Limb (tissue), 2 donors: ENCODE measurements around the gene TPP2.

Experiments used
- DNase-seq, 2 donors: peaks; one replicate each; pipeline ENCODE4 v3.0.0-alpha.2; 2016; ENCODE audit errors: extremely low spot score in 2 of 2

The TPP2 gene

GRCh38 chr13:102654756-102655155 is 58.0 kb downstream of the TPP2 start:
- DNase-seq = no peak

DNA sequence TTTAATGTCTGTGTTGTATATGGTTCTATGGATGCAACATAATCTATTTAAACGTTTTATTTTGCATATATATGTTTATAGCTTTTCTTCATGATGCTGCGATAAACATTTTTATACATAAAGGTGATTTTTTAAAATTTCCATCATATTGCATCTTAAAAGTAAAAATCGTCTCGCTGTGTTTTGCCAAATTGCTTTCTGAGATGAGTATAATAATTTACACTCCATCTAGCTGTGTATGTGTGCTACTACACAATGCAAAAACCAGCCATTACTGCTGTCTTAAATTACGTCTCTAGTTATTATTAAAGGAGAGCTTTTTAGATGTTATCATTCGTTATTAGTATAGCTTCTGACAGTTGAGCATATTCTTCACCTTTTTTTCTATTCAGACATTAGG is 60.8 kb downstream of the TPP2 start:
- no peak for DNase-seq

- no peak for DNase-seq
These were observed 61.9 kb downstream of the TPP2 start for GRCh38 chr13:102658660-102659059.

DNA sequence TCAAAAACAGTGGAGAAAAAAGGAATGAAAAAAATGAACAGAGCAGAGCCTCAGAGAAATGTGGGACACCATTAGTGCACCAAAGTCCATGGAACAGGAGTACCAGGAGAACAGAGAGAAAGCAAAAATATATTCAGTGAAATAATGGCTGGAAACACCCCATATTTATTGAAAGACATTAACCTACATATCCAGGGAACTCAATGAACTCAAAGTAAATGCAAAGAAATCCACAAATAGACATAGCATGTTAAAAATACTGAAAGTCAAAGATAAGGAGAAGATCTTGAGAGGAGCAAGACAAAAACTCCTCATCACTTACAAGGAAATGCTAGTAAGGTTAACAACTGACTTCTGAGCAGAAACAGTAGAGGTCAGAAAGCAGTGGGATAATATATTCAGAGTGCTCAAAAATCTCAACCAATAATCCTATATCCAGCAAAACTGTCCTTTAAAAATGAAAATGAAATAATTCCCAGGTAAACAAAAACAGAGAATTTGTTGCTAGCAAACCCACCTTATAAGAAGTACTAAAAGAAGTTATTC is 62.5 kb downstream of the TPP2 start:
- DNase-seq = no peak

DNA sequence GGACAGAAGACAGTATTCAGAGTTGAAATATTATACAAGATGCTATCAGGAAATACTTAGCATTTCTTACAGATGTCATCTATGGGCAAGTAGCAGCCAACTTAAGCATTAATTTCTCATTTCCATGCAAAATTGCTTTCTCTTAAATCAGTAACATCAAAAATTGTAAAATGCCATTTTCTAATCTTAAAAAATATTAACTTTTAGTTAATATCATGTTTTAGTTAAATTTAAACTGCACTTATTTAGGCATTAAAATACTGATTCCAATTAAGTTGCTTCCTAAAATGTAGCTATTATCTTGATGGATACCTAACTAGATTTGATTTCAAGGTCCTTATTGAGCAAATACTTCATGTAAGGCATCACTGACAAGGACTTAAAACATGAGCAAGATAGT is 70.2 kb downstream of the TPP2 start:
- DNase-seq = no peak

- DNase-seq = no peak
These were observed 71.1 kb downstream of the TPP2 start for GRCh38 chr13:102667911-102668310.

GRCh38 chr13:102670130-102670529 is 73.3 kb downstream of the TPP2 start:
- no peak for DNase-seq

- DNase-seq = no peak
These were observed 78.3 kb downstream of the TPP2 start for GRCh38 chr13:102675115-102675514.

- no peak for DNase-seq
These were observed 80.3 kb downstream of the TPP2 start for GRCh38 chr13:102677122-102677521.

DNA sequence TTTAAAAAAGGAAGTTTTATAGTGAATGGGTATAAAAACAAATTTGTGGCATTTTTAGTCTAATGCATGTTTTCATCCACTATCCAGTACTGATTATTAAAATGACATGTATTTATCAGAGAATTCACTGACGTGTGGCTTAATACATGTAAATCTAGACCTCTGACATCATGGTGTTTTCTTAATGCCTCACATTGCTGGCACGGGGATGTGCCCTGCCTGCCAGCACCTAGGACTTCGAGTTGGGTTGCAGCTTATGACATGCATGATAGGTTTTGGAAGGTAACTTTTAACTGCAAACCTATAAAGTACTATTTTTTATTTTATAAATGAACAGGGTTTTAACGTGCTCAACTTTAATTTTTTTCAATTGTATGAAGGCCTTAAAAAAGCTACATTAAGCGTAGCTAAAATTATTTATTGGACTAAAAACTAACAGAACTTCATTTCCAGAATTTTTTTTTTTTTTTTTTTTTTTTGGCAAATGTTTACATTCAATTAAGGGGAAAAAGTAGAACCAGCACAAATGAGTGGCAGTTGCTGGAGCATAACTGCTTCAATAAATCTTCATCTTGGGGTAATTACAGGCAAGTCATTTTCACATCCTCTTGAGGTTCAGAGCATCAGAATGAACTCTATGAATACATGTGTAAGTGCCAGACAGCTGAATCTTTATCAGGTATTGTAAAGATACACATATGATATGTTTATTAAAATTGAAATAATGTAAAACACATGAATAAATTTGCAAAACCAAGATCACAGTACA is 81.7 kb downstream of the TPP2 start:
- DNase-seq = no peak

- no peak for DNase-seq
These were observed 82.8 kb downstream of the TPP2 start for GRCh38 chr13:102679449-102680132.

DNA sequence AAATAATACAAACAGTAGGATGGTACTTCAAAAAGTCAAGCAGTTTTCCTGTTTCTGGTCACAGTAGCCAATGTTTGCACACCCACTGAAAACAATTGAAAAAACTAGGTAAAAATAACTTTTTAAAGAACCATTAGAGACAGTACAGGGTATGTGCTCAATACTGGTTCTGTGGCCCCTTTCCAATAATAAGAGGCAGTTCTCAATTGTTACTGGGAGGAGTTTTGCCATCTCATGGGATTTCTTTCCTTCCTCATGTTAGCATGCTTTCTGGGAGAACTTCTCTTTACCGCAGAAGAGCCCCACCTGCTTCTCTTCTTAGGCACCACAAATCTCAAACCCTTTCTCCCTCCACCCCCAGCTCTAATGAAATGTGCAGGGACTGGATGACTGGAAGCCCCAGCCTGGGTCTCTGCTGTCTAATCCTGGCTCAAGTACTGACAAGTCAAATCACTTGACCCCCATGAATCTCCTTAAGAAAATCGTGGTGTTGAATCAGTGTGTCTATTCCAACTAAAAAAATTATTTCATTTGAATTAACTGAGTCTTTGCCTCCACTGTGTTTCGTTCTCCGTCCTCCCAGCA is 83.4 kb downstream of the TPP2 start:
- DNase-seq = no peak

GRCh38 chr13:102680842-102681740 is 84.3 kb downstream of the TPP2 start:
- DNase-seq = no peak

DNA sequence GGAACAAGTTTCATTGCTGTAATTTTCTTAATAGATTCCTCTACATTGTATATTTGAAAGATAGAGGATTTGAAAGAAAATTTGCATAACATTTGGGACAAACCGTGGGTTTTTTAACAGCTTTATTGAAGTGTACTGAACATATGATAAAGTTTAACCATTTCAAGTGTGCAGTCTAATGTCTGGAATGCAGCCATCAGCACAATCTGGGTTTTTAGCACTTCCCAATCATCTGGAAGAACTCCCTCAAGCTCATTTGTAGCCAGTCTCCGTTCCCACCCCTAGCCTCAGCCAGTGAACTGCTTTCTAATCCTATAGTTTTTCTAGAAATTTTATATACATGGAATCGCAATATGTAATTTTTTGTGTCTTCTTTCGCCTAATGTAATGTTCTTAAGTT is 85.4 kb downstream of the TPP2 start:
- DNase-seq = no peak

DNA sequence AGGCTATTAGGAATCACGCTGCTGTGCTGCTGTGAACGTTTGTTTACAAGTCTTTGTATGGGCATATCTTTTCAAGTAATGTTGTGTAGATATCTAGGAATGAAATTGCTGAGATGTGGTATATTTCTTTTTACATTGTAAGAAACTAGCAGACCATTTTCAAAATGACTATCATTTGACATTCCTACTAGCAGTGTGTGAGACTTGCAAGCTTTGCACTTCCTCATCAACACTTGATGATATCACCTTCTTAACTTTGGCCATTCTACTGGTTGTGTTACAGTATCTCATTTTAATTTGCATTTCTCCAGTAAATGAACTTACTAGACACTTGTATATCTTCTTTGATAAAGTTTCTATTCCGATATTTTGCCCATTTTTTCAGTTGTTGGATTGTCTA is 85.9 kb downstream of the TPP2 start:
- DNase-seq = no peak

DNA sequence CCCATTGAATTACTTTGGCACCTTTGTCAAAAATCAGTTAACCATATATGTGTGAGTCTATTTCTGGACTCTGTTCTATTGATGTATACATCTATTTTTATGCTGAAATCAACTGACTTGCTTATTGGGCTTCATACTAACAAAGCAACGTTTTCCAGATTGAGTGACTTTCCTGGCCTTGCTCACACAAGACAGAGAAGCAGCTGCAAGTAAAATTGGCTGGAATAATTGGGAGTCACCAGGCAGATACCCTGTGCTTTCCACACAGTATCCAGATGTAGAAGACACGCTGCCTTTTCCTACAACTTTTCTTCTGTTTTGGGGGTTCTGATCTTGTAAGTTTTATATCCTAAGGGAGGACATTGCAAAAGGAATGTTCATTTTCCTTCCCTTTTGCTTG is 86.9 kb downstream of the TPP2 start:
- no peak for DNase-seq

GRCh38 chr13:102686024-102686423 is 89.2 kb downstream of the TPP2 start:
- no peak for DNase-seq

DNA sequence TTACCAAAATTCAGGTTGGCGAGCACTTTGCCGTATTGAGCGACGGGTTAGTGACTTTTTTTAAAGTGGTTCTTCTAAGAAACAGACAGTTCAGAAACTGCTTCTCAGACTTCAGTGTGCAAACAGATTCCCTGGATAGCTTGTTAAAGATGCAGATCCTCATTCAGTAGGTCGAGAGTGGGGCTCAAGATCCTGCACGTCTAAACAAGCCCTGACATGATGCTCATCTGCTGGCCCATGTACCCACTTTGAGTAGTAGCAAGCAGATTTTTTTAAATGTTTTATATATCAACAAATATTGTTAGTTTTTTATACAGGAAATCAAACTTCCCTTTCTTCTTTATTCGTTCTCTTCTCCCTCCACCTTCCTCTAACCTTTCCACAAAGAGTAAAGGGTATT is 90.7 kb downstream of the TPP2 start:
- DNase-seq = no peak

DNA sequence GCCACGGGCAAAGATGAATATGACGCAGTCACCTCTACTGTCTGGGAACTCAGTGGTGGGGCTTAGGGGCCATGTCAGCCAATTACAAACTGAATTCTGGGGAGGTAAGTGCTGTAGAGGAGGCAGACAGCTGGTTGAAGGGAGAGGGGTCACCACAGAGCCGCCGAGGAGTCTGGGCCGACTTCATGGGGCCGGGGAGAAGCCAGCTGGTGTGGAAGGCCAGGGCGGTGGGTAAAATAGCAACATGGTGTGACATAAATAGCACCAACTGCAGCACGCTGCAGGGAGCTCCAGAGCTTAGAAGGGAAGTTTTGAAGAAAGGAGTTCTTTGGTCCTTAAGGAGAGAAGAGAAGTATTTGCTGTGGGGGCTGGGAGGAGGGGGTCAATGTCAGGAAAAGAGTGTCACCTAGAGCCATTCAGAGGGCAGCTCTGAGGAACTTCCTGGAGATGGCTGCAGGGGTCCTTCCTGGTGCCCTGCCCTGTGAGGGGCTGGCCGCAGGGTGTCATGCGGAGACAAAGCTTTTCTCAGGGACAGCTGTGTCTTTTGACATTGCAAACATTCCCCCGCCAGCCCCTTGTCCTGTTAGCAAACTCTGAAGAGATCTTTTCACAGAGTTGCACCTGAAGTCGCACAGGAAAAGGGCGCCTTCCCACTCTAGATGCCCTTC is 91.7 kb downstream of the TPP2 start:
- no peak for DNase-seq

DNA sequence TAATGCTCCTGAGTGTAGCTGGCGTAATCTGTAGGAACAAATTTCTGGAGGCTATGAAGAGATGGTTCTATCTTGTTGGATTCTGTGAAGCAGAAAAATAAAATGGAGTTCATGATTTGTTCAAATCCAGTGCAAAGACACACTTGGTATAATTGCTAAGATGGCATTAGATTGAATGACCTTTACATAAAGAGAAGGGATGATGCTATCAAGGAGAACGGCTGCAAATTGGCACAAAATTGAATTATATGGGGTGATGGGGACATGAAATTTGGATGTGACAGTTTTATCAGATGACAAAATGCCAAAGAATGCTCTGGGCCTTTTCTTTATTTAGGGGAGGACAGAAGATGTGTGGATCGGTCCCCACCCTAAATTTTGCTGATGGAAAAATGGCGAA is 94.1 kb downstream of the TPP2 start:
- no peak for DNase-seq

- no peak for DNase-seq
These were observed 95.7 kb downstream of the TPP2 start for GRCh38 chr13:102692491-102692826.
